ENCODE data around the gene PIGU. TPM values are rescaled to one million over a fixed set of nuclear protein-coding genes. Genes with fewer than 3 reads are reported as not detected.

The PIGU gene
- total RNA-seq, 1 donor from 2014 or later, result 41.5 TPM

DNA sequence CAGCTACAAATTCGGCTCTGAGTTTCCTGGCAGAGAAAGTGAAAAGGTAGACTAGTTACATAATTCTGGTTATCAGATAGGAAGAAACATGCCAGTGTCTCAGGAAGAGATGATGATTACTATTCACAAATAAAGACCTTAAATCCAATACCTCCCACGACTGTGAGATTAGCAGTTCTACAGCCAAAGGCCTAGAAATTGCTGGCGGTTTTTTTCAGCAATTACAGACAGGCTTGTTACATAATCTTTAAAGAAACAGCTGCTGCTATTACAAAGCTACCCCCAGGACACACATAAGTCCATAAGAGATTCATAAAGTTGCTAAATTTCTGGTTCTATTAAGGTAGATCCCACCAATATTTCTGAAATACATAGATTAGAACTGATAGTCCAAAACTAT lies 40.2 kb downstream of the PIGU start:
- no peaks in the 10 kb centered on the region for H3K27me3 ChIP-seq
- TF ChIP-seq CTCF (IDR thresholded peaks at IDR 0.05), result no peak
- no peaks in the 10 kb centered on the region for H3K9me3 ChIP-seq
- no peak for DNase-seq (ENCODE audit: low spot score in 2 of 2)
- intact Hi-C loops (cut with DNase I), result no loop called here
- H3K36me3 ChIP-seq, result peaks cover 18 to 28% of the 10 kb centered on the region in 2 donors
- H3K4me3 ChIP-seq, result no peak overlapping the region
- no peaks in the 10 kb centered on the region for H3K4me1 ChIP-seq
- no peak overlapping the region for H3K27ac ChIP-seq

DNA sequence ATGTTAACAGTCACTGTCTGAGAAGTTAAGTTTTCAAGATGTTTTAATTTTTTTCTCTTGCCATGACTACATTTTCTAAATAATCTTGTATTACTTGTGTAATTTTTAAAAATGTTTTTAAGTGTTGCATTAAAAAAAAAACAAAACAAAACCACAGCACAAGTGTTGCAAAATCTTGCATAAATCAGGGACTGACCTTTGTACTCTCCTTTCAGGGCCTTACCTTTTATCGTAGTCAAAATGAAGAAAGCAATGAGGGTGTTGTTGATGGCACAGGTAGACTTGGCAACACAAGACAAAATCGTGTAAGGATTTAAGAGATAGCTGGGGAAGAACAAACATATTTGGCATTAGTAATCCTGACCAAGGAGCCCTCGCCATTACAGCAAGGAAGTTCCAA lies 42.5 kb downstream of the PIGU start:
- no peaks in the 10 kb centered on the region for H3K9me3 ChIP-seq
- DNase-seq (ENCODE audit: low spot score in 2 of 2), result no peak
- no peak for TF ChIP-seq CTCF (IDR thresholded peaks at IDR 0.05)
- intact Hi-C loops (cut with DNase I), result no loop called here
- no peaks in the 10 kb centered on the region for H3K27me3 ChIP-seq
- no peaks in the 10 kb centered on the region for H3K4me1 ChIP-seq
- H3K36me3 ChIP-seq, result peaks cover 18 to 25% of the 10 kb centered on the region in 2 donors
- H3K27ac ChIP-seq, result no peak overlapping the region
- no peak overlapping the region for H3K4me3 ChIP-seq

DNA sequence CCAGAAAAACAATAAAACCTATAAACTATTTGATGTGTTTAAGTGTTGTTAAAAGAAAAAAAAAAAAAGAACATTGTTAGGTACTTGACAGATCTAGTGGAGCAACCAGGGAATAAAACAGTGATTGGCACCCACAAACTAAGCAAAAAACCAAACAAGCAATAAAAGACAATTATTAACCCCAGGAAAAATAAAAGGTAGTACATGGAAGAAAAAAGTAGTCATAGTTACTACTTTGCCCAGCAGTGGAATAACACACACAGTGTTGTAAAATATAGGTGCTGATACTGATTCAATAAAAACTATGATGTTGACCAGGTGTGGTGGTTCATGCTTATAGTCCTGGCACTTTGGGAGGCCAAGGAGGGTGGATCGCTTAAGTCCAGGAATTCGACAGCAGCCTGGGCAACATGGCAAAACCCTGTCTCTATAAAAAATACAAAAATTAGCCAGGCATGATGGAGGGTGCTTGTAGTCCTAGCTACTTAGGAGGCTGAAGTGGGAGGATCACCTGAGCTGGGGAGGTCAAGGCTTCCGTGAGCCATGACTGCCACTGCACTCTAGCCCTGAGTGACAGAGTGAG lies 43.9 kb downstream of the PIGU start:
- no peaks in the 10 kb centered on the region for H3K4me1 ChIP-seq
- TF ChIP-seq CTCF (IDR thresholded peaks at IDR 0.05), result no peak
- peaks cover 21 to 25% of the 10 kb centered on the region in 2 donors for H3K36me3 ChIP-seq
- no peak for DNase-seq (ENCODE audit: low spot score in 2 of 2)
- H3K9me3 ChIP-seq, result no peaks in the 10 kb centered on the region
- intact Hi-C loops (cut with DNase I), result no loop called here
- H3K4me3 ChIP-seq, result no peak overlapping the region
- no peaks in the 10 kb centered on the region for H3K27me3 ChIP-seq
- no peak overlapping the region for H3K27ac ChIP-seq

GRCh38 chr20:34629904-34630303 lies 47.0 kb downstream of the PIGU start:
- Histone ChIP-seq H3K36me3 (peaks cover 15 to 22% of the 10 kb centered on the region in 2 donors), H3K4me1 (no peaks in the 10 kb centered on the region), H3K9me3 (no peaks in the 10 kb centered on the region), H3K27me3 (no peaks in the 10 kb centered on the region), H3K4me3 (no peak overlapping the region), H3K27ac (no peak overlapping the region)
- intact Hi-C loops (cut with DNase I), result no loop called here
- no peak for DNase-seq (ENCODE audit: low spot score in 2 of 2)
- TF ChIP-seq CTCF (IDR thresholded peaks at IDR 0.05), result no peak

DNA sequence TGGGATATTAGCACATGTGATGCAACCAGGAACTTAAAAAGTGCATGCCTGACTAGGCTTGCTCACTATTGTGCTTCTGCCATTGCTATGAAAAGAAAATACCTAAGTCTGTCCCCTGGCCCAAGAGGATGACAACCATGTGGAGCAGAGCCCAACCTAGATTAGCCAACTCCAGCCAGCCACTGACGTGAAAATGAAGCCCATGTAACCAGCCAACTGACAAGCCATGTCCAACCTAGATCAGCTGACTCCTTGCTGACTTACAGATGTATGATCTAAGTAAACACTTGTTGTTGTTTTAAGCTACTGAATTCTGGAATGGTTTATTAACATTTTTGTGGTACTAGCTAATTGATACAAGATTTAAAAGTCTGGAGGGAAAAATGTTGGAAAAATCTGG lies 47.5 kb downstream of the PIGU start:
- no peaks in the 10 kb centered on the region for H3K9me3 ChIP-seq
- H3K4me1 ChIP-seq, result no peaks in the 10 kb centered on the region
- no peak for DNase-seq (ENCODE audit: low spot score in 2 of 2)
- intact Hi-C loops (cut with DNase I), result no loop called here
- no peak overlapping the region for H3K27ac ChIP-seq
- H3K4me3 ChIP-seq, result no peak overlapping the region
- H3K27me3 ChIP-seq, result no peaks in the 10 kb centered on the region
- no peak for TF ChIP-seq CTCF (IDR thresholded peaks at IDR 0.05)
- H3K36me3 ChIP-seq, result peaks cover 15 to 24% of the 10 kb centered on the region in 2 donors

- no peak for TF ChIP-seq CTCF (IDR thresholded peaks at IDR 0.05)
- no peak for DNase-seq (ENCODE audit: low spot score in 2 of 2)
- H3K36me3 ChIP-seq, result peaks cover 7 to 15% of the 10 kb centered on the region in 2 donors
- H3K4me1 ChIP-seq, result no peaks in the 10 kb centered on the region
- intact Hi-C loops (cut with DNase I), result no loop called here
- no peaks in the 10 kb centered on the region for H3K27me3 ChIP-seq
- H3K27ac ChIP-seq, result no peak overlapping the region
- no peaks in the 10 kb centered on the region for H3K9me3 ChIP-seq
- H3K4me3 ChIP-seq, result no peak overlapping the region
Observed at GRCh38 chr20:34628026-34628425, 48.9 kb downstream of the PIGU start.
